ENCODE data around the gene RAI2.

RAI2 gene

GRCh38 chrX:17860811-17861488, at the start of gene RAI2:
RAI2 (minus strand) TSS chrX:17861298; CDS start chrX:17802010, 59,288 bp downstream.
- Histone ChIP-seq H3K27ac (ENCODE audit: low read length) (no peak within 1 kb of the TSS), H3K27me3 (ENCODE audit: low read depth, low read length) (no peaks in the 10 kb centered on the region), H3K9ac (ENCODE audit: low read length) (no peak within 1 kb of the TSS)

DNA sequence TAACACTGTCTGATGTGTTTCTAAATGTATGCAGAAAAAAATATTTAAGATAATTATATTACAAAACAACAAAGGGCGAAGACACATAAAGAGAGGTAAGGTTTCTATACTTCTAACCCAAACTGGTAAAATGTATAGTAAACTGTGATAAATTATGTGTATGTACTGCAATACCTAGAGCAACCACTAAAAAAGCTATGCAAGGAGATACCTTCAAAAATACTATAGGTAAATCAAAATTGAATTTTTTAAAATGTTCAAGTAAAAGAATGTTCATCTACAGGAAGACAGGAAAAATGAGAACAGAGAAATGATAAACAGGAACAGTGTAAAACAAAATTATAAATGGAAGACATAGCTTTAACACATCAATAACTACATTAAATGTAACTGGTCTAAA, 27.3 kb upstream of the RAI2 start:
- Histone ChIP-seq H3K4me2 (ENCODE audit: low read length) (no peak overlapping the region), H3K36me3 (replicated peaks; ENCODE audit: low read depth, low read length) (no peaks in the 10 kb centered on the region), H4K20me1 (ENCODE audit: insufficient read depth, low read length) (no peaks in the 10 kb centered on the region), H3K4me3 (ENCODE audit: low read length) (no peak overlapping the region), H3K27ac (ENCODE audit: low read length) (no peak overlapping the region), H3K79me2 (ENCODE audit: low read length) (no peaks in the 10 kb centered on the region), H3K27me3 (ENCODE audit: low read depth, low read length) (no peaks in the 10 kb centered on the region), H3K4me1 (ENCODE audit: low read length) (no peaks in the 10 kb centered on the region), H3K9ac (ENCODE audit: low read length) (no peak overlapping the region), H2AFZ (ENCODE audit: low read depth, low read length) (no peak overlapping the region), H3K9me3 (ENCODE audit: insufficient read depth, low read length) (no peaks in the 10 kb centered on the region)
- TF ChIP-seq EZH2phosphoT487 (IDR thresholded peaks at IDR 0.05; ENCODE audit: low read depth) = no peak

More at GRCh38 chrX:17860811-17861488, at the start of gene RAI2:
- TF ChIP-seq, protein P1, sequence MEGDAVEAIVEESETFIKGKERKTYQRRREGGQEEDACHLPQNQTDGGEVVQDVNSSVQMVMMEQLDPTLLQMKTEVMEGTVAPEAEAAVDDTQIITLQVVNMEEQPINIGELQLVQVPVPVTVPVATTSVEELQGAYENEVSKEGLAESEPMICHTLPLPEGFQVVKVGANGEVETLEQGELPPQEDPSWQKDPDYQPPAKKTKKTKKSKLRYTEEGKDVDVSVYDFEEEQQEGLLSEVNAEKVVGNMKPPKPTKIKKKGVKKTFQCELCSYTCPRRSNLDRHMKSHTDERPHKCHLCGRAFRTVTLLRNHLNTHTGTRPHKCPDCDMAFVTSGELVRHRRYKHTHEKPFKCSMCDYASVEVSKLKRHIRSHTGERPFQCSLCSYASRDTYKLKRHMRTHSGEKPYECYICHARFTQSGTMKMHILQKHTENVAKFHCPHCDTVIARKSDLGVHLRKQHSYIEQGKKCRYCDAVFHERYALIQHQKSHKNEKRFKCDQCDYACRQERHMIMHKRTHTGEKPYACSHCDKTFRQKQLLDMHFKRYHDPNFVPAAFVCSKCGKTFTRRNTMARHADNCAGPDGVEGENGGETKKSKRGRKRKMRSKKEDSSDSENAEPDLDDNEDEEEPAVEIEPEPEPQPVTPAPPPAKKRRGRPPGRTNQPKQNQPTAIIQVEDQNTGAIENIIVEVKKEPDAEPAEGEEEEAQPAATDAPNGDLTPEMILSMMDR (IDR thresholded peaks at IDR 0.05; ENCODE audit: low read depth, low read length) = no peak
- no peak for TF ChIP-seq EZH2phosphoT487 (IDR thresholded peaks at IDR 0.05; ENCODE audit: low read depth)
- Histone ChIP-seq H3K79me2 (ENCODE audit: low read length) (no peaks in the 10 kb centered on the region), H3K4me3 (ENCODE audit: low read length) (no peak within 1 kb of the TSS), H3K4me1 (ENCODE audit: low read length) (no peaks in the 10 kb centered on the region), H3K9me3 (ENCODE audit: insufficient read depth, low read length) (no peaks in the 10 kb centered on the region), H3K36me3 (replicated peaks; ENCODE audit: low read depth, low read length) (no peaks in the 10 kb centered on the region), H2AFZ (ENCODE audit: low read depth, low read length) (no peak within 1 kb of the TSS), H3K4me2 (ENCODE audit: low read length) (no peak within 1 kb of the TSS), H4K20me1 (ENCODE audit: insufficient read depth, low read length) (no peaks in the 10 kb centered on the region)

DNA sequence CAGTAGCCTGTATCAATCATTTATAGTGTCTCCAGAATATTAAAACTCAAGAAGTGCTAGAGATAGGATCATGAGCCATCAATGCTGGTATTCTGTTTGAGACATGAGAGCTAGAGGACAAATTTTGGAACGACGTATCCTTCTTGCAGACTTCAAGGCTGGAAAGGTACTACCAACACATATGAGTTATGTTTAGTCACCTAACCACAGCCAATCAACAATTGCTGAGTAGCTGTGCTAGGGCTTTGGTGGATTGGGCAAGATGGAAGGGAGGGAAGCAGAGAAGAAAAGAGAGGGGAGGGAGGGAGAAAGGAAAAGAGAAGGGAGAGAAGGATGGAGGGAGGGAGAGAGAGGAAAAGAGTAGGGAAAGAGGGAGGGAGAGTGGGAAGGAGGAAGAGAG, 21.6 kb upstream of the RAI2 start:
- H3K36me3 ChIP-seq (replicated peaks; ENCODE audit: low read depth, low read length) = no peaks in the 10 kb centered on the region

GRCh38 chrX:17878028-17878670, 17.1 kb upstream of the RAI2 start:
- H3K27me3 ChIP-seq (ENCODE audit: low read depth, low read length) = no peaks in the 10 kb centered on the region
- no peak overlapping the region for H2AFZ ChIP-seq (ENCODE audit: low read depth, low read length)
- no peaks in the 10 kb centered on the region for H3K36me3 ChIP-seq (replicated peaks; ENCODE audit: low read depth, low read length)
- H4K20me1 ChIP-seq (ENCODE audit: insufficient read depth, low read length) = no peaks in the 10 kb centered on the region
- peaks cover 14% of the 10 kb centered on the region for H3K4me1 ChIP-seq (ENCODE audit: low read length)
- TF ChIP-seq EZH2phosphoT487 (IDR thresholded peaks at IDR 0.05; ENCODE audit: low read depth) = no peak
- TF ChIP-seq, protein P1 (IDR thresholded peaks at IDR 0.05; ENCODE audit: low read depth, low read length) = no peak
- H3K9ac ChIP-seq (ENCODE audit: low read length) = no peak overlapping the region
- no peak overlapping the region for H3K27ac ChIP-seq (ENCODE audit: low read length)
- no peak overlapping the region for H3K4me3 ChIP-seq (ENCODE audit: low read length)
- H3K9me3 ChIP-seq (ENCODE audit: insufficient read depth, low read length) = no peaks in the 10 kb centered on the region
- H3K4me2 ChIP-seq (ENCODE audit: low read length) = peak overlapping the region; percentile 28
- no peaks in the 10 kb centered on the region for H3K79me2 ChIP-seq (ENCODE audit: low read length)

More for the DNA sequence above, 21.6 kb upstream of the RAI2 start:
- H3K4me1 ChIP-seq (ENCODE audit: low read length) = peaks cover 7% of the 10 kb centered on the region
- no peak overlapping the region for H2AFZ ChIP-seq (ENCODE audit: low read depth, low read length)
- no peak for TF ChIP-seq EZH2phosphoT487 (IDR thresholded peaks at IDR 0.05; ENCODE audit: low read depth)
- TF ChIP-seq, protein P1 (IDR thresholded peaks at IDR 0.05; ENCODE audit: low read depth, low read length) = no peak
- H3K9me3 ChIP-seq (ENCODE audit: insufficient read depth, low read length) = no peaks in the 10 kb centered on the region
- no peak overlapping the region for H3K4me3 ChIP-seq (ENCODE audit: low read length)
- H3K4me2 ChIP-seq (ENCODE audit: low read length) = no peak overlapping the region
- no peaks in the 10 kb centered on the region for H3K79me2 ChIP-seq (ENCODE audit: low read length)
- no peaks in the 10 kb centered on the region for H3K27me3 ChIP-seq (ENCODE audit: low read depth, low read length)
- no peak overlapping the region for H3K27ac ChIP-seq (ENCODE audit: low read length)
- no peaks in the 10 kb centered on the region for H4K20me1 ChIP-seq (ENCODE audit: insufficient read depth, low read length)
- no peak overlapping the region for H3K9ac ChIP-seq (ENCODE audit: low read length)
